Osteocyte (in vitro differentiated cells): ENCODE measurements around the gene CYB561D2. TPM values are rescaled to one million over a fixed set of nuclear protein-coding genes. Genes with fewer than 3 reads are reported as not detected.

Experiments
- DNase-seq: peaks from one replicate; pipeline ENCODE4 v3.0.0; 2021; ENCODE audit warnings: mixed read lengths; ENCODE audit not compliant: unreplicated experiment; ENCODE audit errors: extremely low spot score
- H3K27ac Mint-ChIP-seq: one replicate; pipeline ENCODE4 v1.8.0; 2021; ENCODE audit warnings: mild to moderate bottlenecking, mixed read lengths; ENCODE audit not compliant: unreplicated experiment
- H3K27me3 Mint-ChIP-seq: one replicate; pipeline ENCODE4 v1.8.0; 2021; ENCODE audit warnings: mixed read lengths; ENCODE audit not compliant: unreplicated experiment
- H3K36me3 Mint-ChIP-seq: one replicate; pipeline ENCODE4 v1.8.0; 2021; ENCODE audit warnings: mixed read lengths; ENCODE audit not compliant: unreplicated experiment
- H3K4me1 Mint-ChIP-seq: one replicate; pipeline ENCODE4 v1.8.0; 2021; ENCODE audit warnings: mixed read lengths; ENCODE audit not compliant: unreplicated experiment
- H3K4me3 Mint-ChIP-seq: one replicate; pipeline ENCODE4 v1.8.0; 2021; ENCODE audit warnings: mild to moderate bottlenecking, moderate library complexity, mixed read lengths; ENCODE audit not compliant: unreplicated experiment
- H3K9me3 Mint-ChIP-seq: one replicate; pipeline ENCODE4 v1.8.0; 2021; ENCODE audit warnings: mixed read lengths; ENCODE audit not compliant: unreplicated experiment
- total RNA-seq: library from RNA; stranded (reverse); gene quantifications from 2 replicates; pipeline ENCODE4 v1.2.1, GENCODE V29; 2021
- TF ChIP-seq, protein P1 (sequence below): fragments of 200-600 bp; sonication (generic); IDR thresholded peaks from 2 replicates; pipeline ENCODE4 v1.5.0; 2021; ENCODE audit warnings: antibody characterized with exemption, mild to moderate bottlenecking, moderate library complexity

CYB561D2 gene
- total RNA-seq, 1 donor from 2014 or later = 17.2 TPM

DNA sequence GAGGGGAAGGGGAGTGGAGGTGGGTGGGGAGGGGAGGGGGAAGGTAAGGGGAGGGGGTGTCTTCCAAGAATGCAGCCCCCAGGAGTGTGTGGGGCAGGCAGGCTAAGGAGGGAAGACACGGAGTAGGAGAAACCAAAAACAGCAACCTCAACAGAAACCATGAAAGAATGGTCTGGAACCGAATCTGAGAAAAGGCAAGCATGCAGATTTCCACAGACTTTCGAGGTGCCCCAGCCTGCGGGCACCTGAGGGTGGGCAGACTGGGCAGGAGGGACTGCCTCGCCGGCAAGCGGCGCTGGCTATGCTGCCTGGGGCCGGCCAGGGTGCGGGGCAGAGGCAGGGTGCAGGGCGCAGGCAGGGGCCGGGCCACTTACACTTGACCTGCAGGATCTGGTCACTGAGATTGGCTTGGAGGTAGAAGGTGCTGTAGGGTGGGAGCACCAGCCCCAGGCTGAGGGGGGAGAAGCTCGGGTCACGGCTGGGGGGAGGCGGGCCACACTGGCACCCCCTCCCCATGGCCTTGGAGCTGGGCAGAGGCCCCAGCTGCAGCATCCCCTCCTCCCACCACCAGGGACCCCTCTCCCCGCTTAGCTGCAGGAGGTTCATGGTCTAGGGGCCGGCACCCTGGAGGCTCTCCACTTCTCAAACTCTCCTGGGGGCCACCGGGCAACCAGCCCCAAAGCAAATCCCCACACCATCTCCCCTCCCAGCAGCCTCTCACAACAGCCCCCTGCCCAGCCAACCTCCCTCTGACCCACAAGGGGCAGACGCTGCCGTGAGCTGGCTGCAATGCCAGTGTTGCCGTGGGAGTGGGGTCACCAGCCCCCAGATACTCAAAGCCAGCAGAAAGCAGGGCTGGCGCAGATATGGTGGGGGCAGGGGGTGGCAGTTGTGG is 23.9 kb downstream of the CYB561D2 start:
- no peaks in the 10 kb centered on the region for H3K4me1 Mint-ChIP-seq

DNA sequence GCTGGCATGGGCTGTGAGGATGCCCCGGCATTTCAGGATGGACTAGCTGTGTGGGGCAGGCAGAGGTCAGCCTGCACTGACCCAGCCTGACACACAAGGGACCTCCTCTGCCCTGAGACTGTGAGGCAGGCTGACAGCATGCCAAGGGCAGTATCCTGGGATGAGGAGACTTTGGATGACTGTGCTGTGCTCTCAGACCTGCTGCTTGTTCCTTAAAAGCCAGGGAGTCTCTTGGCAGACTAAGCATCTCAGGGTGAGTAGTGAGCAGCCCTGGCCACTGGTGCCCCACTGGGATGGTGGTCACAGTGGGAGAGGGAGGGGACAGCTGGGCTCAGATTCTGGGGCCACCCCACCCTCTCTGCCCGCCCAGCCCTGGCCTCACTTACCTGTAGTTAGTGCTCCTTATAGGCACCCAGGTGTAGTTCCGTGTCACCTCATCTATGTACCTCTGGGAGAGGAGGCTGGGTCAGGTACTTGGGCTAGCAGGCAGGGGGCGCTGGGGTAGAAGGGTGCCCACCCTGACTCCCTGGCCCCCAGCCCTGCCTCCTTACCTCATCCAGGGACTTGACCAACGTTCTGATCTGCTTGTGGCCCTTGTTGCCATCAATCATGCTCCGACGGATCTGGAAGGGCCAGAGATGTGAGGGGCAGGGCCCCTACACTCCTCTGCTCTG is 24.7 kb downstream of the CYB561D2 start:
- TF ChIP-seq, protein P1, sequence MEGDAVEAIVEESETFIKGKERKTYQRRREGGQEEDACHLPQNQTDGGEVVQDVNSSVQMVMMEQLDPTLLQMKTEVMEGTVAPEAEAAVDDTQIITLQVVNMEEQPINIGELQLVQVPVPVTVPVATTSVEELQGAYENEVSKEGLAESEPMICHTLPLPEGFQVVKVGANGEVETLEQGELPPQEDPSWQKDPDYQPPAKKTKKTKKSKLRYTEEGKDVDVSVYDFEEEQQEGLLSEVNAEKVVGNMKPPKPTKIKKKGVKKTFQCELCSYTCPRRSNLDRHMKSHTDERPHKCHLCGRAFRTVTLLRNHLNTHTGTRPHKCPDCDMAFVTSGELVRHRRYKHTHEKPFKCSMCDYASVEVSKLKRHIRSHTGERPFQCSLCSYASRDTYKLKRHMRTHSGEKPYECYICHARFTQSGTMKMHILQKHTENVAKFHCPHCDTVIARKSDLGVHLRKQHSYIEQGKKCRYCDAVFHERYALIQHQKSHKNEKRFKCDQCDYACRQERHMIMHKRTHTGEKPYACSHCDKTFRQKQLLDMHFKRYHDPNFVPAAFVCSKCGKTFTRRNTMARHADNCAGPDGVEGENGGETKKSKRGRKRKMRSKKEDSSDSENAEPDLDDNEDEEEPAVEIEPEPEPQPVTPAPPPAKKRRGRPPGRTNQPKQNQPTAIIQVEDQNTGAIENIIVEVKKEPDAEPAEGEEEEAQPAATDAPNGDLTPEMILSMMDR = no peak
- Mint-ChIP-seq H3K9me3 (no peaks in the 10 kb centered on the region), H3K36me3 (no peaks in the 10 kb centered on the region), H3K4me1 (no peaks in the 10 kb centered on the region), H3K4me3 (no peak overlapping the region), H3K27me3 (peaks cover 8% of the 10 kb centered on the region), H3K27ac (no peak overlapping the region)
- DNase-seq = no peak

More for the DNA sequence above, 23.9 kb downstream of the CYB561D2 start:
- no peak overlapping the region for H3K4me3 Mint-ChIP-seq
- no peaks in the 10 kb centered on the region for H3K9me3 Mint-ChIP-seq
- DNase-seq = no peak
- H3K27ac Mint-ChIP-seq = no peak overlapping the region
- H3K36me3 Mint-ChIP-seq = no peaks in the 10 kb centered on the region
- TF ChIP-seq, protein P1 = no peak
- peaks cover 8% of the 10 kb centered on the region for H3K27me3 Mint-ChIP-seq

DNA sequence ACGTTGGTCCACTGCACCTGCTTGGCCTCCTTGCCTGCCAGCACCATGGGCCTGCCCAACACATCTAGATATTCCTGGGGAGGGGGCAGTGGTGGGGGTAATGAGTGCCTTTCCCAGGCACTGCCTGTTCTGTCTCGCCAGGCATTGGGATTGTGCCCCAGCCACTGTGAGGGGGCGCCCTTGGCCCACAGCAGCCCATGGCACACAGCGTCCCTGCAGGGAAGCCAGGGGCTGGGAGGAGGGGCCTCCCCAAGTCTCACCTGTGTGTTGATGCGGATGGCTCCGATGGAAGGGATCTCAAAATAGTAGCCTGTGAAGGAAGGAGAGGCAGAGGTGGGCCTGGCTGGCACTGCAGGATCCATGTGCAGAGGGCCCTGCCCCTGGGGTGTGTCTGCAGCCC is 27.4 kb downstream of the CYB561D2 start:
- Mint-ChIP-seq H3K36me3 (no peaks in the 10 kb centered on the region), H3K4me1 (peaks cover 4% of the 10 kb centered on the region), H3K4me3 (no peak overlapping the region), H3K27ac (no peak overlapping the region), H3K27me3 (peaks cover 9% of the 10 kb centered on the region), H3K9me3 (no peaks in the 10 kb centered on the region)
- no peak for DNase-seq
- TF ChIP-seq, protein P1 = no peak

DNA sequence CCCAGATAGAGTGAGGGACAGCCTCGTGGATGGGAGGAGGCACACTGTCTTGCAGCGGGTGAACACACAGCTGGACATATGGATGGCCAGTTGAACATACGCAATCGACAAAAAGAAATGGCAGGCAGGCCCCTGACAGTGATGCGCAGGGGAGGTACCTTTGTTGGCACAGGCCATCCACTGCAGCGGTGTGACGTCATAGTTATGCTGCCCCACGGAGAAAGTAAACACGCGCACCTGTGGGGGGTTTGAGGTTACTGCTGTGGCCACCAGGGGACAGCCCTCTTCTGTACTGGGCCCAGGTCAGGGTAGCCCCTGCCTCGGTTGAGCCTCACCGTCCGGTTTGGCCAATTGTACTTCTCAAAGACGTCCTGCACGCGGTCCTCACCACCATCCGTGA is 28.1 kb downstream of the CYB561D2 start:
- H3K4me1 Mint-ChIP-seq = peaks cover 4% of the 10 kb centered on the region
- no peak overlapping the region for H3K27ac Mint-ChIP-seq

More for the DNA sequence above, 28.1 kb downstream of the CYB561D2 start:
- Mint-ChIP-seq H3K9me3 (no peaks in the 10 kb centered on the region), H3K4me3 (no peak overlapping the region), H3K36me3 (no peaks in the 10 kb centered on the region), H3K27me3 (peaks cover 7% of the 10 kb centered on the region)
- TF ChIP-seq, protein P1 = no peak
- no peak for DNase-seq
